Thoracic aorta (tissue), 2 donors: ENCODE measurements around the gene PCDH9. TPM values are rescaled to one million over a fixed set of nuclear protein-coding genes. Genes with fewer than 3 reads are reported as not detected.

ENCODE experiments used
- ATAC-seq: fragments of 150-250 bp; one replicate; pipeline ENCODE4 v1.8.0; 2017; ENCODE audit warnings: low read depth; ENCODE audit not compliant: insufficient number of reproducible peaks, low FRiP score
- DNase-seq: peaks from one replicate; pipeline ENCODE4 v3.0.0-alpha.2; 2020; ENCODE audit warnings: low spot score
- H3K27ac ChIP-seq, 2 donors: fragments of 200-600 bp; sonication (generic); 1 replicate in 1 of 2; 2 replicates in 1 of 2; pipeline ENCODE4 v1.5.1; 2016; ENCODE audit warnings: mild to moderate bottlenecking in 2 of 2, moderate library complexity in 2 of 2
- H3K27me3 ChIP-seq: fragments of 200-600 bp; sonication (generic); replicated peaks from 2 replicates; pipeline ENCODE4 v1.6.0; 2016; ENCODE audit warnings: mild to moderate bottlenecking; ENCODE audit not compliant: insufficient read depth
- H3K36me3 ChIP-seq: fragments of 200-600 bp; sonication (generic); one replicate; pipeline ENCODE4 v1.5.1; 2016
- H3K4me1 ChIP-seq, 2 donors: fragments of 200-600 bp; sonication (generic); 1 replicate in 1 of 2; 2 replicates in 1 of 2; pipeline versions ENCODE4 v1.5.1 to v1.6.0; 2016; ENCODE audit warnings: low read depth in 2 of 2, mild to moderate bottlenecking in 1 of 2; ENCODE audit not compliant: control insufficient read depth in 1 of 2
- H3K4me3 ChIP-seq: fragments of 200-600 bp; sonication (generic); 2 replicates; pipeline ENCODE4 v1.5.1; 2016; ENCODE audit warnings: mild to moderate bottlenecking
- H3K9me3 ChIP-seq: fragments of 200-600 bp; sonication (generic); 2 replicates; pipeline ENCODE4 v1.5.1; 2016
- total RNA-seq, 2 donors: library from RNA; depleted of rRNA; stranded (reverse); fragments of >200 nt; gene quantifications; one replicate each; pipeline versions ENCODE4 v1.1.0 to v1.2.3, GENCODE V29; 2016
- TF ChIP-seq, protein P1 (sequence below): fragments of 200-600 bp; sonication (generic); IDR thresholded peaks from one replicate; pipeline ENCODE4 v1.5.1; 2019; ENCODE audit warnings: antibody characterized with exemption

PCDH9 gene
- total RNA-seq, 2 donors from 2014 or later: 12.3 to 15.3 TPM

- TF ChIP-seq, protein P1, sequence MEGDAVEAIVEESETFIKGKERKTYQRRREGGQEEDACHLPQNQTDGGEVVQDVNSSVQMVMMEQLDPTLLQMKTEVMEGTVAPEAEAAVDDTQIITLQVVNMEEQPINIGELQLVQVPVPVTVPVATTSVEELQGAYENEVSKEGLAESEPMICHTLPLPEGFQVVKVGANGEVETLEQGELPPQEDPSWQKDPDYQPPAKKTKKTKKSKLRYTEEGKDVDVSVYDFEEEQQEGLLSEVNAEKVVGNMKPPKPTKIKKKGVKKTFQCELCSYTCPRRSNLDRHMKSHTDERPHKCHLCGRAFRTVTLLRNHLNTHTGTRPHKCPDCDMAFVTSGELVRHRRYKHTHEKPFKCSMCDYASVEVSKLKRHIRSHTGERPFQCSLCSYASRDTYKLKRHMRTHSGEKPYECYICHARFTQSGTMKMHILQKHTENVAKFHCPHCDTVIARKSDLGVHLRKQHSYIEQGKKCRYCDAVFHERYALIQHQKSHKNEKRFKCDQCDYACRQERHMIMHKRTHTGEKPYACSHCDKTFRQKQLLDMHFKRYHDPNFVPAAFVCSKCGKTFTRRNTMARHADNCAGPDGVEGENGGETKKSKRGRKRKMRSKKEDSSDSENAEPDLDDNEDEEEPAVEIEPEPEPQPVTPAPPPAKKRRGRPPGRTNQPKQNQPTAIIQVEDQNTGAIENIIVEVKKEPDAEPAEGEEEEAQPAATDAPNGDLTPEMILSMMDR: no peak
- Histone ChIP-seq H3K36me3 (no peaks in the 10 kb centered on the region), H3K27ac (no peak overlapping the region), H3K4me3 (no peak overlapping the region), H3K4me1 (no peaks in the 10 kb centered on the region), H3K9me3 (no peaks in the 10 kb centered on the region), H3K27me3 (no peaks in the 10 kb centered on the region)
- no peak for ATAC-seq
- DNase-seq: no peak
Observed at GRCh38 chr13:67017276-67017675, 212.9 kb downstream of the PCDH9 start.

- H3K27me3 ChIP-seq: no peaks in the 10 kb centered on the region
- H3K4me3 ChIP-seq: no peak overlapping the region
- ATAC-seq (no peak), DNase-seq (no peak)
- no peak overlapping the region for H3K27ac ChIP-seq
- H3K9me3 ChIP-seq: no peaks in the 10 kb centered on the region
- no peaks in the 10 kb centered on the region for H3K36me3 ChIP-seq
- no peaks in the 10 kb centered on the region for H3K4me1 ChIP-seq
- TF ChIP-seq, protein P1: no peak
Observed at GRCh38 chr13:67015976-67016600, 214.0 kb downstream of the PCDH9 start.

DNA sequence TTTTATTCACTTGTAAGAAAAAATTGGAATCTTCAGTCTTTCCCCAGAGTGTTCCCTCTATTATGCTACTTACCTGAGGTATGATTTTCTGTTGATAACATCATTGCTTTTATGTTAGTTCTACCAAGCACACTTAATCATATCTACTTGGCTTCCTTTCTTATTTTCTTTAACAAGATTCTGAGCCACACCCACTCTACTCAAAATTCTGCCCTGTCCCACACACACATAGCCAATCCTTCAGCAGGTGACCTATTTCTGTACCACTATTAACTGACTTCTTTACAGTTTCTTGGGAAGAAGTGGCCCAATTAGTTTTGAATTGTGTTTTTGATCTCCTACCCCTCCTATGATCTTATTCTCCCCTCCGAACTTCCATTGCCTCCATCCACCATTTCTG, 215.7 kb downstream of the PCDH9 start:
- H3K27ac ChIP-seq: no peak overlapping the region
- ATAC-seq: no peak

DNA sequence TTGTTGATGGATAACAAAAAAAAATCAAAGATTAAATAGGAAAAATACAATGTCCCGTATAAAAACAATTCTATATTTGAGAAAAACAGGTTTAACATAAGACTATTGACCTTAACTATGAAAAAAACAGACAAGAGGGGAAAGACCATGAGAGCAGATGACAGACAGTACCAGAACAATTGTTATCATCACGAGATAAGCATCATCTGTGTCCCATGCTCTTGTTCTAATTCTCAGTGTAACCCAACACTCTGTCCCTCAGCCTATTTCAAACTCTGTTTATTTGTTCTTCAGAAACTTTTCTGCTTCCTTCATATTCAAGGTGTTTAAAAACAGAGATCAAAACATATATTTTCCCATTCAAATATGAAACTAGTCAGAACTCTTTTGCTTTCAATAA, 216.4 kb downstream of the PCDH9 start:
- ATAC-seq: no peak

More for the DNA sequence above, 215.7 kb downstream of the PCDH9 start:
- no peaks in the 10 kb centered on the region for H3K27me3 ChIP-seq
- TF ChIP-seq, protein P1: no peak
- H3K9me3 ChIP-seq: no peaks in the 10 kb centered on the region
- DNase-seq: no peak
- H3K4me3 ChIP-seq: no peak overlapping the region
- H3K36me3 ChIP-seq: no peaks in the 10 kb centered on the region
- no peaks in the 10 kb centered on the region for H3K4me1 ChIP-seq

DNA sequence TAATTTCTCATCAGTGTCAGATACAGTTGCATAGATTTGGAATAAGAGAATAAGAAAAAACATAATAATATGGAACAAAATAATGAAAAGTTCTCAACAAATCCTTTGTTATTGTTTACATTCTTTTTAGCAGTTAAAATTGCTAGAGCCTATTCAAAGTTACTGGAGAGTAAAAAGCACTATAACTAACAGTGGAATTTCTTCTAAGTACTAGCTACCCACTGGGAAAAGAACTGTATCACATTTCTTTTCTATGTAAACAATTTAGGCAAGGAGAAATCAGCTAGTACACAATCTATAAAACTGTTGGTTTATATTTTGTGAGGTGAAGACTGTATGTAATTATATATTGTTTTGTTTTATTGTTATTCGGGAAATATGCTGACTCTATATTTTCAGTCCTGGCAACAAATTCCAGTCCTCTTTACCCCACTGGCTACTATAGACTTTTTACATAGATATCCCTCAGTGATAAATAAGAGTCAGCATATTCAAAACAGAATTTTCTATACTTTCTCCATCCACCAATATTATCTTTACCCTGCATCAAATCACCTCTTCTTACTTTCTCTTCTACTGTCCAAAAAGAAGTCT, 222.0 kb downstream of the PCDH9 start:
- H3K27ac ChIP-seq: no peak overlapping the region
- H3K27me3 ChIP-seq: no peaks in the 10 kb centered on the region
- H3K4me1 ChIP-seq: no peaks in the 10 kb centered on the region
- no peaks in the 10 kb centered on the region for H3K36me3 ChIP-seq
- DNase-seq (no peak), ATAC-seq (no peak)
- no peaks in the 10 kb centered on the region for H3K9me3 ChIP-seq
- TF ChIP-seq, protein P1: no peak
- H3K4me3 ChIP-seq: no peak overlapping the region

More for the DNA sequence above, 216.4 kb downstream of the PCDH9 start:
- Histone ChIP-seq H3K27me3 (no peaks in the 10 kb centered on the region), H3K9me3 (no peaks in the 10 kb centered on the region), H3K4me3 (no peak overlapping the region), H3K36me3 (no peaks in the 10 kb centered on the region), H3K4me1 (no peaks in the 10 kb centered on the region), H3K27ac (no peak overlapping the region)
- TF ChIP-seq, protein P1: no peak
- no peak for DNase-seq
